ENCODE results near the gene PRDM16.

DNA sequence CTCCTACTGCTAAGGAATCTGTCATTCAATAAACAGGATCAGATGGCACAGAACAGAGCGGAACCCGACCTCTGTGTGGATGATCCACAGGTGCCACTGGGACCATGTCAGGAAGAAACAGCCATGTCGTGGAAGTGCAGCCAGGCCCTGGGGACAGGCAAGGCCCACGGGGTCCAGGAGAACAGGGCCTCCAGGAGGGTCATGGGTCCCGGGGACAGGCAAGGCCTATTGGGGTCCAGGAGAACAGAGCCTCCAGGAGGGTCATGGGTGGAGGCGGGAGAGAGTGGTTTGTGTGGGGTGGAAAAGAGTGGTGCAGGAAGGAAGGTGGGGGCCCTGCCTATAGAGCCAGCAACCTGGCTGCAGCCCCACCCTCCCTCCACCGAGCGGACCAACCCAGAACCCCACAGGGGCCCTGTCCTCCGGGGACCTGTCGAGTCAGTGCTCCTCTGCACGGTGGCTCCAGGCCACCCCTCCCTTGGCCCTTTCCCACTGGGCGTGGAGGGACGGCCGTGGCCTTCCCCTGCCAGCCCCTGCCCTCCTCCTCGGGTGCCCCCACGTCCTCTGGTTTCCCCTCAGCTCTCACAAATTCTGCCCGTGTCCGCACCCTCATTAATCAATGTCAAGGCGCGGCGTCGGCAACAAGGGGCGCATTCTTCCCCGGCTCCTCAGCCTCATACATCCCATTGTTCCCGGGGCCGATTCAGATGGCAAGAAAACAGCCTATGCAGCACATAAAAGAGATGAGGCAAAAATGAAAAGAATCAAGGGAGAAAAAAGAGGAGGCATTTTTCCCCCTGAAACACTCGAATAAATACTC is 146.4 kb downstream of the PRDM16 start:
- TF ChIP-seq SUZ12 (IDR thresholded peaks at IDR 0.05; ENCODE audit: extremely low read depth, insufficient read depth, insufficient read length) (no peak), YY1 (IDR thresholded peaks at IDR 0.05; ENCODE audit: insufficient read depth, insufficient read length) (no peak), ZNF274 (IDR thresholded peaks at IDR 0.05; ENCODE audit: low read depth, low read length) (no peak)
